ENCODE data around the gene C6orf141. TPM values are rescaled to one million over a fixed set of nuclear protein-coding genes. Genes with fewer than 3 reads are reported as not detected.

C6orf141 gene
- total RNA-seq, 1 donor: 5.7 TPM

DNA sequence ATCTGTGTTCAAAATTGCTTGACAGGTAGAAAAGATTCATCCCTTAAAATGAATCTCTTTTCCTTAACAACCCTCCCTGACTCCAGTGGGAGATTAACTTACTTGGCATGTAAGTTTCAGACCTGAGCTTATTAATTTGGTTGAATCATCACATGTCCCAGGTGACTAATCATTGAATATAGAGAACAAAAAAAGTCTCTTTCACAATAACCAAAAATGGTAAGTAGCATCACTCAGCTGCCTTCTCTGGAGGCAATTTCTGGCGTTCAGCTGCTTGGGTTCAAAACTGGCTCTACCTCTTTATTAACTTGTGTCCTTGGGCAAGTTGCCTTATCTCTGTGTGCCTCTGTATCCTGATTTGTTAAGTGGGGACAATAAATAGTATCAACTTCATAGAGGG, 2.9 kb downstream of the C6orf141 start:
- H3K4me3 ChIP-seq (ENCODE audit: low read depth, low read length): no peak overlapping the region
- DNase-seq (ENCODE audit: low read depth): peak; percentile 28
- TF ChIP-seq, protein P1, sequence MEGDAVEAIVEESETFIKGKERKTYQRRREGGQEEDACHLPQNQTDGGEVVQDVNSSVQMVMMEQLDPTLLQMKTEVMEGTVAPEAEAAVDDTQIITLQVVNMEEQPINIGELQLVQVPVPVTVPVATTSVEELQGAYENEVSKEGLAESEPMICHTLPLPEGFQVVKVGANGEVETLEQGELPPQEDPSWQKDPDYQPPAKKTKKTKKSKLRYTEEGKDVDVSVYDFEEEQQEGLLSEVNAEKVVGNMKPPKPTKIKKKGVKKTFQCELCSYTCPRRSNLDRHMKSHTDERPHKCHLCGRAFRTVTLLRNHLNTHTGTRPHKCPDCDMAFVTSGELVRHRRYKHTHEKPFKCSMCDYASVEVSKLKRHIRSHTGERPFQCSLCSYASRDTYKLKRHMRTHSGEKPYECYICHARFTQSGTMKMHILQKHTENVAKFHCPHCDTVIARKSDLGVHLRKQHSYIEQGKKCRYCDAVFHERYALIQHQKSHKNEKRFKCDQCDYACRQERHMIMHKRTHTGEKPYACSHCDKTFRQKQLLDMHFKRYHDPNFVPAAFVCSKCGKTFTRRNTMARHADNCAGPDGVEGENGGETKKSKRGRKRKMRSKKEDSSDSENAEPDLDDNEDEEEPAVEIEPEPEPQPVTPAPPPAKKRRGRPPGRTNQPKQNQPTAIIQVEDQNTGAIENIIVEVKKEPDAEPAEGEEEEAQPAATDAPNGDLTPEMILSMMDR (IDR thresholded peaks at IDR 0.05; ENCODE audit: insufficient read depth, low read length): no peak

GRCh38 chr6:49555951-49556350, 5.5 kb downstream of the C6orf141 start:
- DNase-seq (ENCODE audit: low read depth): no peak

DNA sequence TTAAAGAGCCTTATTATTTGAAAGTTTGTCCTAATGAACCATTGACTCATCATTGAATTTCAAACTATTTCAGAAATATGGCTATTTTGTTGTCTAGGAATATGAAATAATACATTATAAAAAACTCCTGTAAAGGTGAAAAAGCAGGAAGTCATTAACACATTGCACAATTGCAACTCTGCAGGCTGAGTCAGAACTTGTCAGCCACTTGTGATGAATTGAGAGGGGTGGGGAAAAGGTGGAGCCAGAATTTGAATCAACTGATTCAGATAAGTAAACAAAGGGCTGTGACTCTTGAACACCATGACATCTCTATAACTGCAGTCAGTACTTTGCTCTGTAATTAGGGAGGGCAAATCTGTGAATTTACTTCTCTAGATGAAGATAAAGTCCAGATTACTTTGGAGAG, 6.0 kb downstream of the C6orf141 start:
- peak; percentile 73 for DNase-seq (ENCODE audit: low read depth)
- no peak overlapping the region for H3K4me3 ChIP-seq (ENCODE audit: low read depth, low read length)
- TF ChIP-seq, protein P1 (IDR thresholded peaks at IDR 0.05; ENCODE audit: insufficient read depth, low read length): no peak

More at GRCh38 chr6:49555951-49556350, 5.5 kb downstream of the C6orf141 start:
- TF ChIP-seq, protein P1 (IDR thresholded peaks at IDR 0.05; ENCODE audit: insufficient read depth, low read length): no peak
- H3K4me3 ChIP-seq (ENCODE audit: low read depth, low read length): no peak overlapping the region

- H3K4me3 ChIP-seq (ENCODE audit: low read depth, low read length): no peak overlapping the region
- TF ChIP-seq, protein P1 (IDR thresholded peaks at IDR 0.05; ENCODE audit: insufficient read depth, low read length): no peak
- no peak for DNase-seq (ENCODE audit: low read depth)
These were observed 6.7 kb downstream of the C6orf141 start for GRCh38 chr6:49557177-49557576.

GRCh38 chr6:49558238-49558637, 7.8 kb downstream of the C6orf141 start:
- DNase-seq (ENCODE audit: low read depth): no peak
- no peak overlapping the region for H3K4me3 ChIP-seq (ENCODE audit: low read depth, low read length)
- TF ChIP-seq, protein P1 (IDR thresholded peaks at IDR 0.05; ENCODE audit: insufficient read depth, low read length): no peak

GRCh38 chr6:49563006-49563886, 12.8 kb downstream of the C6orf141 start:
- H3K4me3 ChIP-seq (ENCODE audit: low read depth, low read length): no peak overlapping the region
- peak; percentile 16 for DNase-seq (ENCODE audit: low read depth)
- TF ChIP-seq, protein P1 (IDR thresholded peaks at IDR 0.05; ENCODE audit: insufficient read depth, low read length): no peak

All from fibroblast of the aortic adventitia (primary cell).